Measurements from ENCODE around the gene SNAPC4.
A peak's percentile ranks its signal among the peaks of the same experiment; 100 is the strongest.

SNAPC4 gene

GRCh38 chr9:136391737-136392537 lies 8.0 kb downstream of the SNAPC4 start:
- no peak for DNase-seq

- no peak for DNase-seq
These were observed 10.6 kb downstream of the SNAPC4 start for GRCh38 chr9:136389396-136389795.

GRCh38 chr9:136387217-136387616 lies 12.8 kb downstream of the SNAPC4 start:
- no peak for DNase-seq

GRCh38 chr9:136386018-136386417 lies 14.0 kb downstream of the SNAPC4 start:
- DNase-seq, result no peak

GRCh38 chr9:136385015-136385414 lies 15.0 kb downstream of the SNAPC4 start:
- DNase-seq, result no peak

GRCh38 chr9:136383436-136383835 lies 16.5 kb downstream of the SNAPC4 start:
- no peak for DNase-seq

GRCh38 chr9:136381966-136382513 lies 17.9 kb downstream of the SNAPC4 start:
- no peak for DNase-seq

- DNase-seq, result no peak
These were observed 18.7 kb downstream of the SNAPC4 start for GRCh38 chr9:136381311-136381710.

GRCh38 chr9:136380381-136380780 lies 19.6 kb downstream of the SNAPC4 start:
- DNase-seq, result no peak

- no peak for DNase-seq
These were observed 20.1 kb downstream of the SNAPC4 start for GRCh38 chr9:136379891-136380290.

GRCh38 chr9:136379401-136379800 lies 20.6 kb downstream of the SNAPC4 start:
- no peak for DNase-seq

GRCh38 chr9:136379003-136379287 lies 21.0 kb downstream of the SNAPC4 start:
- no peak for DNase-seq

GRCh38 chr9:136378170-136379002 lies 21.6 kb downstream of the SNAPC4 start:
- DNase-seq, result no peak

- DNase-seq, result no peak
These were observed 22.4 kb downstream of the SNAPC4 start for GRCh38 chr9:136377341-136378169.

- no peak for DNase-seq
These were observed 23.5 kb downstream of the SNAPC4 start for GRCh38 chr9:136376457-136376856.

GRCh38 chr9:136375096-136375495 lies 24.9 kb downstream of the SNAPC4 start:
- DNase-seq, result no peak

- no peak for DNase-seq
These were observed 25.8 kb downstream of the SNAPC4 start for GRCh38 chr9:136374183-136374575.

GRCh38 chr9:136373300-136374182 lies 26.4 kb downstream of the SNAPC4 start, which contains the start of gene CARD9:
CARD9 (minus strand) TSS chr9:136373669; CDS start chr9:136372078, 1,591 bp downstream.
- DNase-seq, result peak; percentile 43

GRCh38 chr9:136372561-136373299 lies 27.2 kb downstream of the SNAPC4 start:
- peak; percentile 53 for DNase-seq

GRCh38 chr9:136372006-136372405 lies 28.0 kb downstream of the SNAPC4 start:
- DNase-seq, result no peak

- no peak for DNase-seq
These were observed 28.5 kb downstream of the SNAPC4 start for GRCh38 chr9:136371533-136371880.
